ENCODE results near the gene EPM2A.
"Not testable (repeated sequence)": the region's sequence is repeated elsewhere in the genome, so short reads cannot be mapped to it uniquely, and the experiment has no call there.

Gene EPM2A

GRCh38 chr6:145745861-145746260 is 10.5 kb upstream of the EPM2A start:
- Histone ChIP-seq H3K9ac (no peak overlapping the region), H2AFZ (ENCODE audit: low read depth) (no peak overlapping the region), H4K20me1 (ENCODE audit: insufficient read depth) (no peaks in the 10 kb centered on the region)

GRCh38 chr6:145744619-145745018 is 9.3 kb upstream of the EPM2A start:
- H3K4me3 ChIP-seq (IDR thresholded peaks at IDR 0.05; ENCODE audit: insufficient read depth, low read depth, low read length), result no peak overlapping the region
- H3K79me2 ChIP-seq (ENCODE audit: insufficient read depth, low read depth), result no peaks in the 10 kb centered on the region
- H4K20me1 ChIP-seq (ENCODE audit: insufficient read depth), result no peaks in the 10 kb centered on the region
- H2AFZ ChIP-seq (ENCODE audit: low read depth), result no peak overlapping the region
- H3K9ac ChIP-seq, result no peak overlapping the region
- H3K4me2 ChIP-seq, result no peak overlapping the region
- H3K27ac ChIP-seq, result no peak overlapping the region; the same call in 1 of the 2 replicates
- no peaks in the 10 kb centered on the region for H3K27me3 ChIP-seq (ENCODE audit: insufficient read depth, low read depth)
- peaks cover 27% of the 10 kb centered on the region for H3K4me1 ChIP-seq (ENCODE audit: low read depth, poor library complexity, severe bottlenecking)
- no peaks in the 10 kb centered on the region for H3K36me3 ChIP-seq (ENCODE audit: insufficient read depth)
- TF ChIP-seq CTCF (conservative IDR thresholded peaks at IDR 0.05; ENCODE audit: low read depth, low read length), result no peak

More at GRCh38 chr6:145745861-145746260, 10.5 kb upstream of the EPM2A start:
- H3K79me2 ChIP-seq (ENCODE audit: insufficient read depth, low read depth), result no peaks in the 10 kb centered on the region
- H3K4me1 ChIP-seq (ENCODE audit: low read depth, poor library complexity, severe bottlenecking), result peaks cover 34% of the 10 kb centered on the region
- no peak overlapping the region for H3K4me2 ChIP-seq
- H3K36me3 ChIP-seq (ENCODE audit: insufficient read depth), result no peaks in the 10 kb centered on the region
- no peak overlapping the region for H3K27ac ChIP-seq
- H3K4me3 ChIP-seq (IDR thresholded peaks at IDR 0.05; ENCODE audit: insufficient read depth, low read depth, low read length), result no peak overlapping the region
- TF ChIP-seq CTCF (conservative IDR thresholded peaks at IDR 0.05; ENCODE audit: low read depth, low read length), result no peak
- H3K27me3 ChIP-seq (ENCODE audit: insufficient read depth, low read depth), result no peaks in the 10 kb centered on the region

GRCh38 chr6:145743332-145743731 is 8.0 kb upstream of the EPM2A start:
- no peak overlapping the region for H2AFZ ChIP-seq (ENCODE audit: low read depth)
- no peaks in the 10 kb centered on the region for H3K79me2 ChIP-seq (ENCODE audit: insufficient read depth, low read depth)
- no peak overlapping the region for H3K4me2 ChIP-seq
- no peaks in the 10 kb centered on the region for H3K36me3 ChIP-seq (ENCODE audit: insufficient read depth)
- no peaks in the 10 kb centered on the region for H3K27me3 ChIP-seq (ENCODE audit: insufficient read depth, low read depth)
- H4K20me1 ChIP-seq (ENCODE audit: insufficient read depth), result no peaks in the 10 kb centered on the region
- no peak for TF ChIP-seq CTCF (conservative IDR thresholded peaks at IDR 0.05; ENCODE audit: low read depth, low read length)
- H3K27ac ChIP-seq, result no peak overlapping the region
- H3K9ac ChIP-seq, result no peak overlapping the region
- no peak overlapping the region for H3K4me3 ChIP-seq (IDR thresholded peaks at IDR 0.05; ENCODE audit: insufficient read depth, low read depth, low read length)
- peaks cover 14% of the 10 kb centered on the region for H3K4me1 ChIP-seq (ENCODE audit: low read depth, poor library complexity, severe bottlenecking)

GRCh38 chr6:145742472-145742871 is 7.2 kb upstream of the EPM2A start:
- not testable (repeated sequence) for H2AFZ ChIP-seq (ENCODE audit: low read depth); H3K36me3 ChIP-seq (ENCODE audit: insufficient read depth)

GRCh38 chr6:145739685-145740084 is 4.4 kb upstream of the EPM2A start:
- H3K36me3 ChIP-seq (ENCODE audit: insufficient read depth); H4K20me1 ChIP-seq (ENCODE audit: insufficient read depth); H2AFZ ChIP-seq (ENCODE audit: low read depth); H3K79me2 ChIP-seq (ENCODE audit: insufficient read depth, low read depth); H3K9ac ChIP-seq; H3K27me3 ChIP-seq (ENCODE audit: insufficient read depth, low read depth); H3K4me2 ChIP-seq; H3K4me3 ChIP-seq (IDR thresholded peaks at IDR 0.05; ENCODE audit: insufficient read depth, low read depth, low read length); H3K27ac ChIP-seq: not testable (repeated sequence)
- peaks cover 19% of the 10 kb centered on the region for H3K4me1 ChIP-seq (ENCODE audit: low read depth, poor library complexity, severe bottlenecking)

More at GRCh38 chr6:145742472-145742871, 7.2 kb upstream of the EPM2A start:
- H3K27ac ChIP-seq; H3K4me3 ChIP-seq (IDR thresholded peaks at IDR 0.05; ENCODE audit: insufficient read depth, low read depth, low read length); H3K4me2 ChIP-seq; H3K79me2 ChIP-seq (ENCODE audit: insufficient read depth, low read depth); H3K27me3 ChIP-seq (ENCODE audit: insufficient read depth, low read depth); H3K9ac ChIP-seq; H4K20me1 ChIP-seq (ENCODE audit: insufficient read depth): not testable (repeated sequence)
- peaks cover 20% of the 10 kb centered on the region for H3K4me1 ChIP-seq (ENCODE audit: low read depth, poor library complexity, severe bottlenecking)
